ENCODE data around the gene AMBRA1.

DNA sequence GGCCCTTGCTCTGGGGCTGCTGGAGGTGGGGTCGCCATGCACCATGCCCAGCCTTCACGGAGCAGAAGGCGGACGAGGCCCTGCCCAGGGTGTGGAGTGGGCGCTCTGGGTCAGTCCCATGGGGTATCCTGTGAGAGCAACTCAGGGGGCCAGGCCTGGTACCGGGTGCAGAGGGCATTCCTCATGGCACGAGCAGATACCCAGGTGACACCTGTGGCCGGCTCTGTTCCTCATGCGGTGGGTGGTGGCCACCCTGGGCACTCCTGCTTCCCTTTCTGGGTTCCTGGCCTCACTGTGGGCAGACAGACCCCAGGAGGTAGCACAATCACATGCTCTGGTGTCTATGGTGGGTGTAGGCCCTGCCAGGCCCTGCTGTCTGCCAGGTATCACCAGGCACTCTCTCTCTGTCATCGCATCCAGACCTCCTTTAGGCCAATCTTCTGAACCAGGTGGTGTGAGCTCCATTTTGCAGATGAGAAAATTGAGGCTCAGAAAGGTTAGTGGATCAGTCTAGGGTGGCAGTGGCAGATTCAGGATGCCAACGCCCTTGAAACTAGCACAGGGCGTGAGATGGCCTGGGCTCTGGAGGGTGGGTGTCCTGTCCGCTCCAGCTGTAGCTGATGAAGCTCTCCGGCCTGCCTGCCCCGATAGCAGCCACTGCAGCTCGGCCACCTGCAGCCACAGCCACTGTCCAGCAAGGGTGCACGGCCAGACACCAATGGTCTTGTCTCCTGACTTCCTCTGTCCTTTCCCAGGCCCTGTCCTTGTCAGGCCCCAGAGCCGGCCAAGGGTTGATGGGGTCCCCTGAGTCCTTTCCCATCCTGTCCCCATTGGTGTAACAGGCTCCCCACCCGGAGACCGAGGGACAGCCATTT is 231.4 kb downstream of the AMBRA1 start:
- TF ChIP-seq CTCF (IDR thresholded peaks at IDR 0.05; ENCODE audit: borderline replicate concordance, extremely low read depth, low read length, poor library complexity, severe bottlenecking): no peak
- TF ChIP-seq EZH2 (IDR thresholded peaks at IDR 0.05; ENCODE audit: borderline replicate concordance, low read depth, low read length, severe bottlenecking): no peak
